Gastroesophageal sphincter (tissue), 4 donors: ENCODE results near the gene RARS2. TPM values are rescaled to one million over a fixed set of nuclear protein-coding genes. Genes with fewer than 3 reads are reported as not detected.

Experiments used
- ATAC-seq: fragments of 150-250 bp; one replicate; pipeline ENCODE4 v1.9.1; 2016; ENCODE audit warnings: mild to moderate bottlenecking, moderate library complexity
- H3K27ac ChIP-seq, 4 donors: fragments of 200-600 bp; sonication (generic) in 3 of 4; 1 replicate in 3 of 4; 2 replicates in 1 of 4; pipeline ENCODE4 v1.5.1; 2016 to 2019
- H3K27me3 ChIP-seq: fragments of 200-600 bp; sonication (generic); one replicate; pipeline ENCODE4 v1.5.1; 2019
- H3K36me3 ChIP-seq, 2 donors: fragments of 200-600 bp; sonication (generic); one replicate each; pipeline ENCODE4 v1.5.1; 2019; ENCODE audit warnings: control low read depth in 1 of 2
- H3K4me1 ChIP-seq, 3 donors: fragments of 200-600 bp; sonication (generic); 1 replicate in 2 of 3; 2 replicates in 1 of 3; pipeline ENCODE4 v1.5.1; 2016 to 2019; ENCODE audit warnings: control low read depth in 2 of 3
- H3K4me3 ChIP-seq, 2 donors: fragments of 200-600 bp; sonication (generic); one replicate each; pipeline ENCODE4 v1.5.1; 2019; ENCODE audit warnings: mild to moderate bottlenecking in 1 of 2, moderate library complexity in 1 of 2
- H3K9me3 ChIP-seq, 3 donors: fragments of 200-600 bp; sonication (generic); one replicate each; pipeline ENCODE4 v1.5.1; 2017 to 2019; ENCODE audit warnings: control low read depth in 2 of 3
- CTCF ChIP-seq, 4 experiments: fragments of 200-600 bp in 2 of 4; fragments of 450-650 bp in 2 of 4; sonication (generic) in 1 of 4; IDR thresholded peaks; one replicate each; pipeline ENCODE4 v1.5.1; 2017 to 2019; ENCODE audit warnings: antibody characterized with exemption in 4 of 4, mild to moderate bottlenecking in 2 of 4, moderate library complexity in 2 of 4
- EP300 ChIP-seq: sonication (generic); formaldehyde crosslinking; IDR thresholded peaks from one replicate; pipeline ENCODE4 v1.6.1; 2017; ENCODE audit warnings: antibody characterized with exemption, mild to moderate bottlenecking
- POLR2A ChIP-seq, 2 donors: fragments of 450-650 bp; IDR thresholded peaks; one replicate each; pipeline ENCODE4 v1.6.1; 2017; ENCODE audit warnings: antibody characterized with exemption in 2 of 2, mild to moderate bottlenecking in 2 of 2, moderate library complexity in 1 of 2
- POLR2AphosphoS5 ChIP-seq: sonication (generic); formaldehyde crosslinking; IDR thresholded peaks from one replicate; pipeline ENCODE4 v1.6.1; 2017; ENCODE audit warnings: antibody characterized with exemption
- WGBS, 2 donors: methylation state at CpG; one replicate each; pipeline ENCODE4 v1.1.5; 2018; ENCODE audit warnings: low coverage in 1 of 2; 5-methylcytosine and 5-hydroxymethylcytosine counted together
- total RNA-seq, 4 donors: library from RNA; depleted of rRNA; stranded (reverse); fragments of >200 nt; gene quantifications; one replicate each; pipeline ENCODE4 v1.1.0, GENCODE V29; 2016

RARS2 gene
- total RNA-seq, 4 donors from 2014 or later = 13.6 to 26.9 (median 23.4) TPM

- Histone ChIP-seq H3K4me1 (peaks cover 0 to 5% (median 0%) of the 10 kb centered on the region in 3 donors), H3K27ac (no peak overlapping the region), H3K36me3 (peaks cover 0 to 52% of the 10 kb centered on the region in 2 donors), H3K27me3 (no peaks in the 10 kb centered on the region), H3K9me3 (no peaks in the 10 kb centered on the region), H3K4me3 (no peak overlapping the region)
- TF ChIP-seq POLR2AphosphoS5 (no peak), POLR2A (IDR thresholded peaks at IDR 0.05) (no peak), EP300 (no peak), CTCF (IDR thresholded peaks at IDR 0.05) (no peak)
- WGBS, 2 donors = 50 to 83% methylated on average over 2 to 6 of the region's 6 CpGs
- ATAC-seq = no peak
Observed at GRCh38 chr6:87539554-87539953, 50.2 kb downstream of the RARS2 start.

- Histone ChIP-seq H3K9me3 (no peaks in the 10 kb centered on the region), H3K4me3 (no peak overlapping the region), H3K4me1 (peaks cover 0 to 5% (median 0%) of the 10 kb centered on the region in 3 donors), H3K27me3 (no peaks in the 10 kb centered on the region), H3K36me3 (peaks cover 0 to 48% of the 10 kb centered on the region in 2 donors), H3K27ac (no peak overlapping the region)
- 100% methylated on average over 1 of the region's 1 CpG; no CpG with 5 or more reads in 1 of the 2 donors for WGBS, 2 donors
- ATAC-seq = no peak
- TF ChIP-seq POLR2A (IDR thresholded peaks at IDR 0.05) (no peak), EP300 (no peak), CTCF (IDR thresholded peaks at IDR 0.05) (no peak), POLR2AphosphoS5 (no peak)
Observed at GRCh38 chr6:87538510-87539260, 51.1 kb downstream of the RARS2 start.

GRCh38 chr6:87534377-87535047, 55.3 kb downstream of the RARS2 start:
- ATAC-seq = no peak
- H3K4me1 ChIP-seq = no peaks in the 10 kb centered on the region
- peaks cover 0 to 50% of the 10 kb centered on the region in 2 donors for H3K36me3 ChIP-seq
- H3K27me3 ChIP-seq = no peaks in the 10 kb centered on the region
- H3K4me3 ChIP-seq = no peak overlapping the region
- H3K9me3 ChIP-seq = no peaks in the 10 kb centered on the region
- H3K27ac ChIP-seq = no peak overlapping the region
- 73 to 100% methylated on average over 2 of the region's 2 CpGs for WGBS, 2 donors
- TF ChIP-seq POLR2A (IDR thresholded peaks at IDR 0.05) = no peak
- TF ChIP-seq CTCF (IDR thresholded peaks at IDR 0.05) = no peak
- TF ChIP-seq POLR2AphosphoS5 = no peak
- TF ChIP-seq EP300 = no peak

GRCh38 chr6:87529221-87529620, 60.6 kb downstream of the RARS2 start:
- Histone ChIP-seq H3K4me1 (no peaks in the 10 kb centered on the region), H3K36me3 (peaks cover 0 to 63% of the 10 kb centered on the region in 2 donors), H3K9me3 (no peaks in the 10 kb centered on the region), H3K27ac (no peak overlapping the region), H3K4me3 (no peak overlapping the region), H3K27me3 (no peaks in the 10 kb centered on the region)
- ATAC-seq = no peak
- TF ChIP-seq POLR2A (IDR thresholded peaks at IDR 0.05) (no peak), EP300 (no peak), CTCF (IDR thresholded peaks at IDR 0.05) (no peak), POLR2AphosphoS5 (no peak)
- 71 to 93% methylated on average over 1 of the region's 1 CpG for WGBS, 2 donors
